ENCODE results near the gene POU3F1.
"Not testable (repeated sequence)": the region's sequence is repeated elsewhere in the genome, so short reads cannot be mapped to it uniquely, and the experiment has no call there.

DNA sequence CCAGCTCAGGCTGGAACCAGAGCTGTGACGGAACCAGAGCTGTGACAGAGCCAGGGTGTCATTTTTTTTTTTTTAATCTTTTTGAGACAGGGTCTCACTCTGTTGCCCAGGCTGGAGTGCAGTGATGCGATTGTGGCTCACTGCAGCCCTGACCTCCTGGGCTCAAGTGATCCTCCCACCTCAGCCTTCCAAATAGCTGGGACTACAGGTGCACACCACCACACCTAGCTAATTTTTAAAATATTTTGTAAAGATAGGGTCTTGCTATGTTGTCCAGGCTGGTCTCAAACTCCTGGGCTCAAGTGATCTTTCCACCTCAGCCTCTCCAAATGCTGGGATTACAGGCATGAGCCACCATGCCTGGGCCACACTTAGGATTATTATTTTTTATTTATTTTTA is 13.6 kb downstream of the POU3F1 start:
- not testable (repeated sequence) for TF ChIP-seq POLR2A (IDR thresholded peaks at IDR 0.05; ENCODE audit: low read length); GATA1 (IDR thresholded peaks at IDR 0.05; ENCODE audit: low read depth, low read length)
